ENCODE measurements around the gene RGS14. TPM values are rescaled to one million over a fixed set of nuclear protein-coding genes. Genes with fewer than 3 reads are reported as not detected.
A peak's percentile ranks its signal among the peaks of the same experiment; 100 is the strongest.

Gene RGS14
- total RNA-seq, 1 donor from 2014 or later, result 4.3 TPM

- intact Hi-C loops (cut with DNase I), result loop anchor here (1.0 to 5.0 kb wide), 3 partner anchors 64 to 110 kb away; no protein-coding TSS in a partner anchor
Measured at GRCh38 chr5:177390363-177391300, 32.9 kb downstream of the RGS14 start.

GRCh38 chr5:177392765-177393164 lies 35.0 kb downstream of the RGS14 start:
- no peak for DNase-seq (ENCODE audit: low spot score)
- intact Hi-C loops (cut with DNase I), result loop anchor here (5.0 kb wide), 1 partner anchor 75 kb away; no protein-coding TSS in a partner anchor

More at GRCh38 chr5:177390363-177391300, 32.9 kb downstream of the RGS14 start:
- DNase-seq (ENCODE audit: low spot score), result peak; percentile 90

- intact Hi-C loops (cut with DNase I), result loop anchor here (5.0 kb wide), 1 partner anchor 76 kb away; no protein-coding TSS in a partner anchor
- DNase-seq (ENCODE audit: low spot score), result no peak
Measured at GRCh38 chr5:177393206-177393765, 35.6 kb downstream of the RGS14 start.

GRCh38 chr5:177393990-177394389 lies 36.3 kb downstream of the RGS14 start:
- intact Hi-C loops (cut with DNase I), result loop anchor here (5.0 kb wide), 1 partner anchor 77 kb away; no protein-coding TSS in a partner anchor
- no peak for DNase-seq (ENCODE audit: low spot score)

GRCh38 chr5:177396078-177396477 lies 38.4 kb downstream of the RGS14 start:
- intact Hi-C loops (cut with DNase I), result no loop called here
- no peak for DNase-seq (ENCODE audit: low spot score)

GRCh38 chr5:177396807-177397206 lies 39.1 kb downstream of the RGS14 start:
- intact Hi-C loops (cut with DNase I), result no loop called here

GRCh38 chr5:177397875-177398390 lies 40.2 kb downstream of the RGS14 start:
- intact Hi-C loops (cut with DNase I), result no loop called here
- no peak for DNase-seq (ENCODE audit: low spot score)

More at GRCh38 chr5:177396807-177397206, 39.1 kb downstream of the RGS14 start:
- DNase-seq (ENCODE audit: low spot score), result no peak

- intact Hi-C loops (cut with DNase I), result no loop called here
- no peak for DNase-seq (ENCODE audit: low spot score)
Measured at GRCh38 chr5:177399997-177400868, 42.5 kb downstream of the RGS14 start, which contains the start of gene PFN3. PFN3 (minus strand) TSS chr5:177400661; CDS start chr5:177400576, 85 bp downstream.

GRCh38 chr5:177402271-177403043 lies 44.7 kb downstream of the RGS14 start:
- intact Hi-C loops (cut with DNase I), result no loop called here
- no peak for DNase-seq (ENCODE audit: low spot score)

GRCh38 chr5:177403102-177403791 lies 45.5 kb downstream of the RGS14 start:
- DNase-seq (ENCODE audit: low spot score), result no peak
- intact Hi-C loops (cut with DNase I), result no loop called here

GRCh38 chr5:177403792-177404640 lies 46.3 kb downstream of the RGS14 start:
- peak; percentile 95 for DNase-seq (ENCODE audit: low spot score)
- intact Hi-C loops (cut with DNase I), result loop anchor here (1.0 kb wide), 1 partner anchor 50 kb away; no protein-coding TSS in a partner anchor

- no peak for DNase-seq (ENCODE audit: low spot score)
Measured at GRCh38 chr5:177404641-177405179, 47.0 kb downstream of the RGS14 start.

GRCh38 chr5:177405312-177405711 lies 47.6 kb downstream of the RGS14 start:
- intact Hi-C loops (cut with DNase I), result no loop called here
- no peak for DNase-seq (ENCODE audit: low spot score)

More at GRCh38 chr5:177404641-177405179, 47.0 kb downstream of the RGS14 start:
- intact Hi-C loops (cut with DNase I), result loop anchor here (1.0 kb wide), 1 partner anchor 50 kb away; no protein-coding TSS in a partner anchor

- intact Hi-C loops (cut with DNase I), result no loop called here
Measured at GRCh38 chr5:177405805-177406204, 48.1 kb downstream of the RGS14 start.

GRCh38 chr5:177409043-177409801 lies 51.5 kb downstream of the RGS14 start, which contains the start of gene F12:
F12 (minus strand) TSS chr5:177409564; CDS start chr5:177409527, 37 bp downstream.
- intact Hi-C loops (cut with DNase I), result no loop called here
- no peak for DNase-seq (ENCODE audit: low spot score)

More at GRCh38 chr5:177405805-177406204, 48.1 kb downstream of the RGS14 start:
- DNase-seq (ENCODE audit: low spot score), result peak; percentile 85

- intact Hi-C loops (cut with DNase I), result no loop called here
- no peak for DNase-seq (ENCODE audit: low spot score)
Measured at GRCh38 chr5:177410575-177410974, 52.9 kb downstream of the RGS14 start.

All from cardiac septum (tissue), 1 donor.